COLO829 (cell line): ENCODE measurements around the gene PSTK.
A peak's percentile ranks its signal among the peaks of the same experiment; 100 is the strongest.

Experiments used
- DNase-seq: peaks from one replicate; pipeline ENCODE4 v3.0.0; 2012; ENCODE audit warnings: low spot score

Gene PSTK

GRCh38 chr10:123019941-123020703 lies 39.9 kb downstream of the PSTK start:
- DNase-seq: no peak

- DNase-seq: no peak
These were observed 41.3 kb downstream of the PSTK start for GRCh38 chr10:123021517-123021916.

- no peak for DNase-seq
These were observed 44.3 kb downstream of the PSTK start for GRCh38 chr10:123024540-123024939.

GRCh38 chr10:123026302-123026701 lies 46.1 kb downstream of the PSTK start:
- DNase-seq: peak; percentile 59

- DNase-seq: no peak
These were observed 47.7 kb downstream of the PSTK start for GRCh38 chr10:123027861-123028260.

GRCh38 chr10:123031124-123031523 lies 50.9 kb downstream of the PSTK start:
- DNase-seq: no peak

GRCh38 chr10:123034332-123034731 lies 54.1 kb downstream of the PSTK start:
- DNase-seq: no peak

- DNase-seq: no peak
These were observed 55.4 kb downstream of the PSTK start for GRCh38 chr10:123035467-123036086.

GRCh38 chr10:123038782-123039631 lies 58.8 kb downstream of the PSTK start:
- no peak for DNase-seq

- DNase-seq: no peak
These were observed 59.4 kb downstream of the PSTK start for GRCh38 chr10:123039632-123039930.
